B cell (primary cell): Measurements from ENCODE around the gene BLCAP. TPM values are rescaled to one million over a fixed set of nuclear protein-coding genes. Genes with fewer than 3 reads are reported as not detected.
A peak's percentile ranks its signal among the peaks of the same experiment; 100 is the strongest.

Experiments used
- ATAC-seq: fragments of 200-7000 bp; cut with Tn5 transposase; one replicate; pipeline ENCODE4 v1.10.0; 2021; ENCODE audit warnings: low read depth, mild to moderate bottlenecking, moderate number of reproducible peaks, moderate library complexity
- CTCF ChIA-PET: fragments of 350-600 bp; sonication (Branson Sonifier 250); formaldehyde crosslinking; loops from one replicate; lab custom pipeline; 2021; ENCODE audit warnings: antibody characterized with exemption, inconsistent platforms; lab: Charles Lee
- POLR2A ChIA-PET: fragments of 350-600 bp; sonication (Branson Sonifier 250); formaldehyde crosslinking; loops from one replicate; lab custom pipeline; 2021; ENCODE audit warnings: antibody characterized with exemption; lab: Charles Lee
- DNase-seq: peaks from one replicate; pipeline ENCODE4 v3.0.0; 2013
- H2AFZ ChIP-seq: 2 replicates; pipeline ENCODE4 v1.6.1; 2012; ENCODE audit warnings: mild to moderate bottlenecking, low read depth, low read length; ENCODE audit not compliant: insufficient read depth, poor library complexity, severe bottlenecking
- H3K27ac ChIP-seq, 2 donors: 1 replicate in 1 of 2; 2 replicates in 1 of 2; pipeline ENCODE4 v1.5.1; 2012 to 2013; ENCODE audit warnings: low read length in 2 of 2, mild to moderate bottlenecking in 2 of 2, moderate library complexity in 1 of 2
- H3K27me3 ChIP-seq, 4 experiments: fragments of 200-600 bp in 1 of 4; sonication (generic) in 1 of 4; replicated peaks in 1 of 4; 1 replicate in 2 of 4; 2 replicates in 2 of 4; pipeline versions ENCODE4 v1.6.1 to v1.7.0; 2013 to 2016; ENCODE audit warnings: low read length in 3 of 4, mild to moderate bottlenecking in 2 of 4, mixed read lengths in 1 of 4, moderate library complexity in 1 of 4; ENCODE audit not compliant: insufficient read depth in 4 of 4, control insufficient read depth in 3 of 4; ENCODE audit errors: control extremely low read depth in 1 of 4
- H3K36me3 ChIP-seq, 2 experiments: replicated peaks in 1 of 2; 1 replicate in 1 of 2; 2 replicates in 1 of 2; pipeline versions ENCODE4 v1.6.1 to v1.7.1; 2013; ENCODE audit warnings: low read length in 1 of 2; ENCODE audit not compliant: insufficient read depth in 2 of 2, control insufficient read depth in 1 of 2; ENCODE audit errors: control extremely low read depth in 1 of 2, extremely low read depth in 1 of 2
- H3K4me1 ChIP-seq, 2 donors: fragments of 200-600 bp in 1 of 2; sonication (generic) in 1 of 2; 1 replicate in 1 of 2; 2 replicates in 1 of 2; pipeline versions ENCODE4 v1.5.1 to v1.6.1; 2013 to 2017; ENCODE audit warnings: low read length in 2 of 2; ENCODE audit not compliant: control insufficient read depth in 2 of 2, insufficient read depth in 2 of 2
- H3K4me2 ChIP-seq: replicated peaks from 2 replicates; pipeline ENCODE3; 2012; ENCODE audit warnings: mild to moderate bottlenecking, low read depth, low read length; ENCODE audit not compliant: poor library complexity, severe bottlenecking
- H3K4me3 ChIP-seq, 5 experiments: fragments of 200-600 bp in 1 of 5; sonication (generic) in 1 of 5; 1 replicate in 3 of 5; 2 replicates in 2 of 5; pipeline versions ENCODE4 v1.5.1 to v1.7.0; 2011 to 2016; ENCODE audit warnings: low read length in 4 of 5, mild to moderate bottlenecking in 4 of 5, low read depth in 2 of 5, control low read depth in 1 of 5, moderate library complexity in 1 of 5; ENCODE audit not compliant: insufficient read depth in 1 of 5; ENCODE audit errors: control extremely low read depth in 1 of 5, extremely low read depth in 1 of 5
- H3K79me2 ChIP-seq: fragments of 200-600 bp; sonication (generic); one replicate; pipeline ENCODE4 v1.6.0; 2016; ENCODE audit warnings: low read length; ENCODE audit not compliant: control insufficient read depth, insufficient read depth
- H3K9ac ChIP-seq: fragments of 200-600 bp; sonication (generic); 2 replicates; pipeline ENCODE4 v1.6.1; 2017; ENCODE audit warnings: mild to moderate bottlenecking, low read length, moderate library complexity
- H3K9me3 ChIP-seq, 3 donors: one replicate each; pipeline versions ENCODE4 v1.6.1 to v1.7.1; 2013; ENCODE audit warnings: low read length in 2 of 3; ENCODE audit not compliant: control insufficient read depth in 2 of 3, insufficient read depth in 1 of 3; ENCODE audit errors: control extremely low read depth in 1 of 3
- H4K20me1 ChIP-seq: 2 replicates; pipeline ENCODE4 v1.6.0; 2012; ENCODE audit warnings: mild to moderate bottlenecking, low read length; ENCODE audit not compliant: insufficient read depth, control insufficient read depth, poor library complexity, severe bottlenecking
- H3K27ac Mint-ChIP-seq: one replicate; pipeline ENCODE4 v1.8.0; 2021; ENCODE audit warnings: mixed read lengths
- H3K27me3 Mint-ChIP-seq: one replicate; pipeline ENCODE4 v1.8.0; 2021; ENCODE audit warnings: mixed read lengths
- H3K4me1 Mint-ChIP-seq: one replicate; pipeline ENCODE4 v1.8.0; 2021; ENCODE audit warnings: mixed read lengths
- H3K4me3 Mint-ChIP-seq: one replicate; pipeline ENCODE4 v1.8.0; 2021; ENCODE audit warnings: mixed read lengths
- H3K9me3 Mint-ChIP-seq: one replicate; pipeline ENCODE4 v1.8.0; 2022; ENCODE audit warnings: mixed read lengths; ENCODE audit not compliant: insufficient read depth
- EZH2 ChIP-seq: IDR thresholded peaks from 2 replicates; pipeline ENCODE4 v1.6.1; 2012; ENCODE audit warnings: borderline replicate concordance, low read depth, mild to moderate bottlenecking, moderate library complexity, low read length; ENCODE audit not compliant: insufficient read depth, poor library complexity, severe bottlenecking
- WGBS: methylation state at CpG from one replicate; pipeline ENCODE4 v1.1.5; 2013; ENCODE audit warnings: missing lambda C conversion rate; ENCODE audit not compliant: insufficient coverage; 5-methylcytosine and 5-hydroxymethylcytosine counted together
- intact Hi-C: fragments of 100-400 bp; cut with micrococcal nuclease; formaldehyde crosslinking; loops from one replicate; pipeline ENCODE4 v1.10.0; 2022
- polyA plus RNA-seq: library from polyadenylated mRNA; depleted of rRNA; stranded (reverse); fragments of >200 nt; gene quantifications from 2 replicates; pipeline ENCODE4 v1.2.3, GENCODE V29; 2012
- total RNA-seq, 2 donors: library from RNA; stranded (reverse); fragments of 120-200 nt in 1 of 2; gene quantifications; 1 replicate in 1 of 2; 2 replicates in 1 of 2; pipeline versions ENCODE4 v1.2.3 to v1.2.4, GENCODE V29; 2013 to 2022
- TF ChIP-seq, protein P1 (sequence below): fragments of 200-600 bp; IDR thresholded peaks from one replicate; pipeline ENCODE4 v1.8.0; 2022; ENCODE audit warnings: antibody characterized with exemption, mild to moderate bottlenecking

Gene BLCAP
- total and polyA plus RNA-seq, 2 donors (not counting 1 experiment from before 2014, with no cell fraction given): 56.2 to 188 TPM

GRCh38 chr20:37520419-37520955 lies 7.2 kb downstream of the BLCAP start:
- H3K79me2 ChIP-seq: peaks cover 98% of the 10 kb centered on the region
- ChIA-PET POLR2A (no interaction called here), CTCF (interaction anchor here (1.0 kb wide), 1 partner anchor 234 kb away, joined by 3 read pairs; no protein-coding TSS in a partner anchor)
- H3K9me3 ChIP-seq: peaks cover 0 to 9% (median 0%) of the 10 kb centered on the region in 3 donors
- no peaks in the 10 kb centered on the region for H3K27me3 ChIP-seq
- ATAC-seq (no peak), DNase-seq (no peak)
- Mint-ChIP-seq H3K4me1 (peaks cover 53% of the 10 kb centered on the region), H3K9me3 (no peaks in the 10 kb centered on the region), H3K4me3 (peak overlapping the region; percentile 64), H3K27me3 (no peaks in the 10 kb centered on the region), H3K27ac (peak overlapping the region; percentile 32)
- 73% methylated on average over 23 of the region's 24 CpGs for WGBS
- peak overlapping the region; percentile 52 for H3K9ac ChIP-seq
- peak overlapping the region; percentile 69 for H3K4me2 ChIP-seq
- H3K4me1 ChIP-seq: peaks cover 23 to 28% of the 10 kb centered on the region in 2 donors
- H3K4me3 ChIP-seq: peak overlapping the region in 1 of 5 experiments; percentile 27
- no peak overlapping the region for H2AFZ ChIP-seq
- H4K20me1 ChIP-seq: peaks cover 98% of the 10 kb centered on the region
- intact Hi-C loops: loop anchor here (10.0 kb wide), 1 partner anchor 174 kb away; the partner anchor contains the start of gene CTNNBL1
- no peak overlapping the region for H3K27ac ChIP-seq
- peaks cover 0 to 34% of the 10 kb centered on the region in 2 experiments for H3K36me3 ChIP-seq
- TF ChIP-seq EZH2: no peak
- TF ChIP-seq, protein P1, sequence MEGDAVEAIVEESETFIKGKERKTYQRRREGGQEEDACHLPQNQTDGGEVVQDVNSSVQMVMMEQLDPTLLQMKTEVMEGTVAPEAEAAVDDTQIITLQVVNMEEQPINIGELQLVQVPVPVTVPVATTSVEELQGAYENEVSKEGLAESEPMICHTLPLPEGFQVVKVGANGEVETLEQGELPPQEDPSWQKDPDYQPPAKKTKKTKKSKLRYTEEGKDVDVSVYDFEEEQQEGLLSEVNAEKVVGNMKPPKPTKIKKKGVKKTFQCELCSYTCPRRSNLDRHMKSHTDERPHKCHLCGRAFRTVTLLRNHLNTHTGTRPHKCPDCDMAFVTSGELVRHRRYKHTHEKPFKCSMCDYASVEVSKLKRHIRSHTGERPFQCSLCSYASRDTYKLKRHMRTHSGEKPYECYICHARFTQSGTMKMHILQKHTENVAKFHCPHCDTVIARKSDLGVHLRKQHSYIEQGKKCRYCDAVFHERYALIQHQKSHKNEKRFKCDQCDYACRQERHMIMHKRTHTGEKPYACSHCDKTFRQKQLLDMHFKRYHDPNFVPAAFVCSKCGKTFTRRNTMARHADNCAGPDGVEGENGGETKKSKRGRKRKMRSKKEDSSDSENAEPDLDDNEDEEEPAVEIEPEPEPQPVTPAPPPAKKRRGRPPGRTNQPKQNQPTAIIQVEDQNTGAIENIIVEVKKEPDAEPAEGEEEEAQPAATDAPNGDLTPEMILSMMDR: no peak
